Caco-2 (cell line): ENCODE data around the gene C16orf96. TPM values are rescaled to one million over a fixed set of nuclear protein-coding genes. Genes with fewer than 3 reads are reported as not detected.

Experiments
- BruUV-seq: library from RNA; stranded (reverse); fragments of 400-500 nt; replicated peaks from 2 replicates; lab custom pipeline; 2021; lab: Mats Ljungman, UMichigan
- CTCF ChIA-PET: fragments of 300-600 bp; sonication (Branson Sonifier 250); formaldehyde crosslinking; loops from one replicate; lab custom pipeline; 2022; ENCODE audit warnings: antibody characterized with exemption; lab: Charles Lee
- POLR2A ChIA-PET: fragments of 300-600 bp; sonication (Branson Sonifier 250); formaldehyde crosslinking; loops from one replicate; lab custom pipeline; 2022; ENCODE audit warnings: antibody characterized with exemption; lab: Charles Lee
- DNase-seq, 2 experiments: peaks; one replicate each; pipeline versions ENCODE4 v3.0.0 to v3.0.0-alpha.2; 2020 to 2022
- H3K27me3 ChIP-seq: replicated peaks from 2 replicates; pipeline ENCODE4 v1.6.0; 2011; ENCODE audit warnings: low read length; ENCODE audit not compliant: control insufficient read depth, insufficient read depth
- H3K36me3 ChIP-seq: 2 replicates; pipeline ENCODE4 v1.5.1; 2011; ENCODE audit warnings: low read length; ENCODE audit not compliant: control insufficient read depth, insufficient read depth
- H3K4me1 ChIP-seq: fragments of 250-450 bp; sonication (Bioruptor Pico); 2 replicates; pipeline ENCODE4 v1.5.1; 2020; ENCODE audit warnings: mild to moderate bottlenecking
- H3K4me3 ChIP-seq: 2 replicates; pipeline ENCODE4 v1.5.1; 2011; ENCODE audit warnings: low read depth, mild to moderate bottlenecking, control low read depth, low read length
- H3K9me3 ChIP-seq: fragments of 250-450 bp; sonication (Bioruptor Pico); 2 replicates; pipeline ENCODE4 v1.5.1; 2020; ENCODE audit warnings: mild to moderate bottlenecking, moderate library complexity
- H3K27ac Mint-ChIP-seq: one replicate; pipeline ENCODE4 v1.8.0; 2022; ENCODE audit warnings: mixed read lengths; ENCODE audit not compliant: unreplicated experiment
- H3K27me3 Mint-ChIP-seq: one replicate; pipeline ENCODE4 v1.8.0; 2022; ENCODE audit warnings: mixed read lengths; ENCODE audit not compliant: insufficient read depth, unreplicated experiment
- H3K36me3 Mint-ChIP-seq: one replicate; pipeline ENCODE4 v1.8.0; 2022; ENCODE audit warnings: mild to moderate bottlenecking, mixed read lengths; ENCODE audit not compliant: insufficient read depth, unreplicated experiment
- H3K4me1 Mint-ChIP-seq: one replicate; pipeline ENCODE4 v1.8.0; 2022; ENCODE audit warnings: low read depth, mixed read lengths; ENCODE audit not compliant: unreplicated experiment
- H3K4me3 Mint-ChIP-seq: one replicate; pipeline ENCODE4 v1.8.0; 2022; ENCODE audit warnings: mild to moderate bottlenecking, moderate library complexity, mixed read lengths; ENCODE audit not compliant: unreplicated experiment
- H3K9me3 Mint-ChIP-seq: one replicate; pipeline ENCODE4 v1.8.0; 2022; ENCODE audit warnings: mixed read lengths; ENCODE audit not compliant: unreplicated experiment
- CTCF ChIP-seq, 2 experiments: fragments of 200-600 bp in 1 of 2; IDR thresholded peaks; 1 replicate in 1 of 2; 2 replicates in 1 of 2; pipeline versions ENCODE4 v1.5.1 to v1.8.0; 2011 to 2022; ENCODE audit warnings: antibody characterized with exemption in 1 of 2, control low read depth in 1 of 2, inconsistent platforms in 1 of 2, low read depth in 1 of 2, low read length in 1 of 2, mild to moderate bottlenecking in 1 of 2, moderate library complexity in 1 of 2; ENCODE audit not compliant: insufficient read depth in 1 of 2, severe bottlenecking in 1 of 2, unreplicated experiment in 1 of 2
- intact Hi-C: fragments of 100-400 bp; cut with micrococcal nuclease; formaldehyde crosslinking; loops from one replicate; pipeline ENCODE4 v1.10.0; 2022; ENCODE audit not compliant: unreplicated experiment
- total RNA-seq: library from RNA; stranded (reverse); gene quantifications from 2 replicates; pipeline ENCODE4 v1.2.3, GENCODE V29; 2022

Gene C16orf96
- total RNA-seq, 1 experiment from 2014 or later: 0.11 TPM

GRCh38 chr16:4625560-4626159, 69.5 kb downstream of the C16orf96 start:
- ChIA-PET POLR2A (interaction anchor here (2.8 kb wide), 1 partner anchor 10 kb away, joined by 20 read pairs; no protein-coding TSS in a partner anchor), CTCF (interaction anchor here (2.8 kb wide), 1 partner anchor 9 kb away, joined by 13 read pairs; no protein-coding TSS in a partner anchor)
- peaks cover 5% of the 10 kb centered on the region; the same call in 1 of the 2 replicates for H3K4me1 ChIP-seq
- no peaks in the 10 kb centered on the region for H3K9me3 ChIP-seq
- no peaks in the 10 kb centered on the region for H3K27me3 ChIP-seq
- Mint-ChIP-seq H3K4me1 (peaks cover 8% of the 10 kb centered on the region), H3K4me3 (peak overlapping the region; percentile 84), H3K9me3 (no peaks in the 10 kb centered on the region), H3K27ac (peak overlapping the region; percentile 73), H3K36me3 (peaks cover 29% of the 10 kb centered on the region), H3K27me3 (no peaks in the 10 kb centered on the region)
- DNase-seq: no peak
- TSS peak; percentile 51 for BruUV-seq
- no peak for TF ChIP-seq CTCF (IDR thresholded peaks at IDR 0.05; ENCODE audit: insufficient read depth in 1 of 2, low read depth in 1 of 2, low read length in 1 of 2, severe bottlenecking in 1 of 2, unreplicated experiment in 1 of 2)
- intact Hi-C loops: loop anchor here (2.0 kb wide), 1 partner anchor 29 kb away; no protein-coding TSS in a partner anchor
- H3K36me3 ChIP-seq: no peaks in the 10 kb centered on the region; the same call in 1 of the 2 replicates
- H3K4me3 ChIP-seq: peak overlapping the region; percentile 99

GRCh38 chr16:4626396-4626795, 70.3 kb downstream of the C16orf96 start:
- Mint-ChIP-seq H3K4me3 (peak overlapping the region; percentile 84), H3K27me3 (no peaks in the 10 kb centered on the region), H3K4me1 (peaks cover 8% of the 10 kb centered on the region), H3K27ac (no peak overlapping the region), H3K9me3 (no peaks in the 10 kb centered on the region), H3K36me3 (peaks cover 35% of the 10 kb centered on the region)
- POLR2A ChIA-PET: interaction anchor here (2.8 kb wide), 1 partner anchor 10 kb away, joined by 20 read pairs; no protein-coding TSS in a partner anchor
- no peak for DNase-seq
- no peak for TF ChIP-seq CTCF (IDR thresholded peaks at IDR 0.05; ENCODE audit: insufficient read depth in 1 of 2, low read depth in 1 of 2, low read length in 1 of 2, severe bottlenecking in 1 of 2, unreplicated experiment in 1 of 2)
- Histone ChIP-seq H3K27me3 (no peaks in the 10 kb centered on the region), H3K4me1 (peaks cover 5% of the 10 kb centered on the region; the same call in 1 of the 2 replicates), H3K9me3 (0 out of 2 replicates have a peak, but pooled peaks cover 5% of the 10 kb centered on the region), H3K4me3 (peak overlapping the region; percentile 99), H3K36me3 (no peaks in the 10 kb centered on the region; the same call in 1 of the 2 replicates)
- no TSS peak for BruUV-seq
- intact Hi-C loops: no loop called here
- CTCF ChIA-PET: interaction anchor here (2.8 kb wide), 1 partner anchor 10 kb away, joined by 13 read pairs; no protein-coding TSS in a partner anchor

GRCh38 chr16:4628283-4628682, 72.1 kb downstream of the C16orf96 start:
- Histone ChIP-seq H3K9me3 (0 out of 2 replicates have a peak, but pooled peaks cover 7% of the 10 kb centered on the region), H3K36me3 (no peaks in the 10 kb centered on the region; the same call in 1 of the 2 replicates), H3K4me1 (peaks cover 5% of the 10 kb centered on the region; the same call in 1 of the 2 replicates), H3K27me3 (no peaks in the 10 kb centered on the region), H3K4me3 (no peak overlapping the region)
- no peak for DNase-seq
- H3K27ac Mint-ChIP-seq: no peak overlapping the region
- BruUV-seq: no TSS peak
- ChIA-PET POLR2A (no interaction called here), CTCF (no interaction called here)
- no peak for TF ChIP-seq CTCF (IDR thresholded peaks at IDR 0.05; ENCODE audit: insufficient read depth in 1 of 2, low read depth in 1 of 2, low read length in 1 of 2, severe bottlenecking in 1 of 2, unreplicated experiment in 1 of 2)
- peaks cover 8% of the 10 kb centered on the region for H3K4me1 Mint-ChIP-seq
- no peaks in the 10 kb centered on the region for H3K27me3 Mint-ChIP-seq
- peaks cover 45% of the 10 kb centered on the region for H3K36me3 Mint-ChIP-seq
- intact Hi-C loops: no loop called here
- no peak overlapping the region for H3K4me3 Mint-ChIP-seq
- H3K9me3 Mint-ChIP-seq: no peaks in the 10 kb centered on the region
